Small intestine (tissue), 16 donors: Measurements from ENCODE around the gene PGR. TPM values are rescaled to one million over a fixed set of nuclear protein-coding genes. Genes with fewer than 3 reads are reported as not detected.
A peak's percentile ranks its signal among the peaks of the same experiment; 100 is the strongest.

Experiments used
- DNase-seq, 2 donors: peaks; one replicate each; pipeline versions ENCODE4 v3.0.0 to v3.0.0-alpha.2; 2013
- FAIRE-seq: peaks from 2 replicates; lab custom pipeline; 2012; peaks lifted over from hg19 to GRCh38; lab: Jason Lieb, UNC
- H3K27ac ChIP-seq, 3 donors: one replicate each; pipeline ENCODE4 v1.5.1; 2013; ENCODE audit warnings: low read length in 2 of 3, mild to moderate bottlenecking in 2 of 3, control low read depth in 1 of 3, inconsistent platforms in 1 of 3, low read depth in 1 of 3, moderate library complexity in 1 of 3
- H3K27me3 ChIP-seq, 3 donors: one replicate each; pipeline ENCODE4 v1.6.1; 2013; ENCODE audit warnings: low read length in 3 of 3, inconsistent platforms in 1 of 3; ENCODE audit not compliant: control insufficient read depth in 3 of 3, insufficient read depth in 3 of 3
- H3K36me3 ChIP-seq, 3 donors: one replicate each; pipeline ENCODE4 v1.6.1; 2013; ENCODE audit warnings: low read length in 3 of 3, inconsistent platforms in 1 of 3, low read depth in 1 of 3, mild to moderate bottlenecking in 1 of 3, moderate library complexity in 1 of 3; ENCODE audit not compliant: control insufficient read depth in 3 of 3, insufficient read depth in 2 of 3
- H3K4me1 ChIP-seq, 3 donors: one replicate each; pipeline ENCODE4 v1.6.1; 2013; ENCODE audit warnings: low read length in 2 of 3, inconsistent platforms in 1 of 3, low read depth in 1 of 3, mild to moderate bottlenecking in 1 of 3, moderate library complexity in 1 of 3; ENCODE audit not compliant: control insufficient read depth in 3 of 3, insufficient read depth in 2 of 3
- H3K4me3 ChIP-seq, 3 donors: one replicate each; pipeline ENCODE4 v1.5.1; 2013; ENCODE audit warnings: low read length in 3 of 3, control low read depth in 1 of 3, inconsistent platforms in 1 of 3, low read depth in 1 of 3, mild to moderate bottlenecking in 1 of 3, moderate library complexity in 1 of 3
- H3K9me3 ChIP-seq, 2 donors: one replicate each; pipeline ENCODE4 v1.6.1; 2013; ENCODE audit warnings: low read depth in 1 of 2, low read length in 1 of 2; ENCODE audit not compliant: control insufficient read depth in 2 of 2, insufficient read depth in 1 of 2
- WGBS, 3 donors: extraction: QIAGEN DNeasy Blood & Tissue Kit; methylation state at CpG; one replicate each; pipeline ENCODE4 v1.1.7; 2013; 5-methylcytosine and 5-hydroxymethylcytosine counted together
- long read RNA-seq, 10 donors: transcript quantifications; one replicate each; lab custom pipeline, GENCODE V29; 2026
- polyA plus RNA-seq, 4 donors: library from polyadenylated mRNA; stranded (reverse) in 3 of 4; unstranded in 1 of 4; fragments of 200-250 nt in 3 of 4; fragments of 120-200 nt in 1 of 4; gene quantifications; one replicate each; pipeline versions ENCODE4 v1.2.1 to v1.2.3, GENCODE V29; 2013
- donor health status: healthy with polysubstance abuse.
- donor health status: control.
- donor health status: control.
- donor health status: Bipolar disorder and iron deficiency.
- donor health status: healthy.

The PGR gene
- polyA plus RNA-seq: under 1 TPM in 2 of 4 donors, not detected in 2; under 0.01 to 0.03 TPM
- long read RNA-seq, donor 1: 0 reads
- long read RNA-seq, donor 2: 0 reads
- long read RNA-seq, donor 3: 0 reads
- long read RNA-seq, donor 4: 0 reads
- long read RNA-seq, donor 5: 0 reads
- long read RNA-seq, donor 6: 0 reads
- long read RNA-seq, donor 7: 0 reads
- long read RNA-seq, donor 8: 0 reads
- long read RNA-seq, donor 9: 0 reads
- long read RNA-seq, donor 10: 0 reads

- DNase-seq (peak in 1 of 2 donors; percentile 7), FAIRE-seq (no peak)
- Histone ChIP-seq H3K4me3 (no peak within 1 kb of the TSS), H3K27me3 (peaks cover 12 to 40% (median 20%) of the 10 kb centered on the region in 3 donors), H3K27ac (no peak within 1 kb of the TSS), H3K4me1 (no peaks in the 10 kb centered on the region), H3K36me3 (no peaks in the 10 kb centered on the region), H3K9me3 (peaks cover 0 to 5% of the 10 kb centered on the region in 2 donors)
- WGBS, 3 donors: 2 to 7% (median 3%) methylated on average over 38 of the region's 38 CpGs
These were observed at the start of gene PGR for GRCh38 chr11:101129203-101129943. PGR (minus strand) TSS chr11:101129813; CDS start chr11:101129070, 743 bp downstream.

GRCh38 chr11:101176381-101176780, 46.8 kb upstream of the PGR start:
- no peak for FAIRE-seq

GRCh38 chr11:101169944-101170343, 40.3 kb upstream of the PGR start:
- no peaks in the 10 kb centered on the region for H3K36me3 ChIP-seq
- no peak overlapping the region for H3K27ac ChIP-seq
- 48 to 63% (median 49%) methylated on average over 2 of the region's 2 CpGs for WGBS, 3 donors
- DNase-seq (no peak), FAIRE-seq (no peak)
- H3K9me3 ChIP-seq: no peaks in the 10 kb centered on the region
- no peaks in the 10 kb centered on the region for H3K4me1 ChIP-seq
- H3K27me3 ChIP-seq: no peaks in the 10 kb centered on the region
- H3K4me3 ChIP-seq: no peak overlapping the region

More at GRCh38 chr11:101176381-101176780, 46.8 kb upstream of the PGR start:
- DNase-seq: no peak
- no peak overlapping the region for H3K4me3 ChIP-seq
- H3K4me1 ChIP-seq: no peaks in the 10 kb centered on the region
- H3K36me3 ChIP-seq: no peaks in the 10 kb centered on the region
- no peaks in the 10 kb centered on the region for H3K27me3 ChIP-seq
- H3K27ac ChIP-seq: no peak overlapping the region
- 79 to 88% (median 86%) methylated on average over 3 of the region's 3 CpGs for WGBS, 3 donors
- H3K9me3 ChIP-seq: no peaks in the 10 kb centered on the region

GRCh38 chr11:101166038-101166437, 36.4 kb upstream of the PGR start:
- 48 to 75% (median 67%) methylated on average over 1 of the region's 1 CpG for WGBS, 3 donors
- no peaks in the 10 kb centered on the region for H3K4me1 ChIP-seq
- no peaks in the 10 kb centered on the region for H3K36me3 ChIP-seq
- peaks cover 0 to 3% of the 10 kb centered on the region in 2 donors for H3K9me3 ChIP-seq
- H3K27me3 ChIP-seq: no peaks in the 10 kb centered on the region
- no peak overlapping the region for H3K4me3 ChIP-seq
- FAIRE-seq (no peak), DNase-seq (no peak)
- H3K27ac ChIP-seq: no peak overlapping the region

- Histone ChIP-seq H3K27ac (no peak overlapping the region), H3K36me3 (no peaks in the 10 kb centered on the region), H3K27me3 (no peaks in the 10 kb centered on the region), H3K9me3 (peaks cover 2 to 13% of the 10 kb centered on the region in 2 donors), H3K4me3 (no peak overlapping the region), H3K4me1 (no peaks in the 10 kb centered on the region)
- 53 to 62% (median 59%) methylated on average over 2 of the region's 2 CpGs for WGBS, 3 donors
- DNase-seq (no peak), FAIRE-seq (no peak)
These were observed 28.5 kb upstream of the PGR start for GRCh38 chr11:101158119-101158518.

- Histone ChIP-seq H3K27ac (no peak overlapping the region), H3K27me3 (no peaks in the 10 kb centered on the region), H3K4me3 (no peak overlapping the region), H3K4me1 (no peaks in the 10 kb centered on the region), H3K9me3 (no peaks in the 10 kb centered on the region), H3K36me3 (no peaks in the 10 kb centered on the region)
- 25 to 45% (median 43%) methylated on average over 1 of the region's 1 CpG for WGBS, 3 donors
- FAIRE-seq: no peak
- no peak for DNase-seq
These were observed 8.8 kb upstream of the PGR start for GRCh38 chr11:101138245-101138930.

GRCh38 chr11:101133190-101133589, 3.6 kb upstream of the PGR start:
- H3K27ac ChIP-seq: no peak overlapping the region
- no peak overlapping the region for H3K4me3 ChIP-seq
- no peaks in the 10 kb centered on the region for H3K36me3 ChIP-seq
- peaks cover 0 to 5% of the 10 kb centered on the region in 2 donors for H3K9me3 ChIP-seq
- H3K27me3 ChIP-seq: peaks cover 5 to 24% (median 10%) of the 10 kb centered on the region in 3 donors
- DNase-seq: no peak
- 74 to 84% (median 76%) methylated on average over 1 of the region's 1 CpG for WGBS, 3 donors
- no peaks in the 10 kb centered on the region for H3K4me1 ChIP-seq
- no peak for FAIRE-seq

- H3K27me3 ChIP-seq: peaks cover 12 to 40% (median 20%) of the 10 kb centered on the region in 3 donors
- FAIRE-seq: no peak
These were observed 926 bp downstream of the PGR start for GRCh38 chr11:101128571-101129202.

More at GRCh38 chr11:101128571-101129202, 926 bp downstream of the PGR start:
- 5 to 15% (median 8%) methylated on average over 37 to 38 of the region's 38 CpGs for WGBS, 3 donors
- peak in 1 of 2 donors; percentile 1 for DNase-seq
- peaks cover 0 to 5% of the 10 kb centered on the region in 2 donors for H3K9me3 ChIP-seq
- H3K27ac ChIP-seq: no peak overlapping the region
- no peaks in the 10 kb centered on the region for H3K36me3 ChIP-seq
- peak overlapping the region in 1 of 3 donors; percentile 20 for H3K4me3 ChIP-seq
- no peaks in the 10 kb centered on the region for H3K4me1 ChIP-seq
